Stimulated activated CD8-positive, alpha-beta memory T cell treated with anti-CD3 and anti-CD28 coated beads, Interleukin-2, amount 100 ng/mL, for 48 hours (primary cell): ENCODE measurements around the gene DLX1.
A peak's percentile ranks its signal among the peaks of the same experiment; 100 is the strongest.
"Not testable (repeated sequence)": the region's sequence is repeated elsewhere in the genome, so short reads cannot be mapped to it uniquely, and the experiment has no call there.

ENCODE experiments used
- DNase-seq, 2 donors: peaks; one replicate each; pipeline ENCODE4 v3.0.0-alpha.2; 2020; ENCODE audit warnings: low read depth in 2 of 2

Gene DLX1

GRCh38 chr2:172098650-172099471, 13.6 kb downstream of the DLX1 start:
- no peak for DNase-seq

GRCh38 chr2:172099472-172100079, 14.3 kb downstream of the DLX1 start:
- no peak for DNase-seq

GRCh38 chr2:172100080-172100934, 15.0 kb downstream of the DLX1 start:
- no peak for DNase-seq

- DNase-seq = no peak
Observed at GRCh38 chr2:172100935-172101820, 15.9 kb downstream of the DLX1 start.

GRCh38 chr2:172101821-172102390, 16.6 kb downstream of the DLX1 start:
- DNase-seq = no peak

GRCh38 chr2:172102391-172103359, 17.4 kb downstream of the DLX1 start, which contains the start of gene DLX2:
TSS of gene DLX2 (minus strand) at chr2:172102900. CDS start at chr2:172102538, 362 bp downstream.
- peak; percentile 66 to 82 for DNase-seq

GRCh38 chr2:172103471-172104272, 18.4 kb downstream of the DLX1 start:
- DNase-seq = peak; percentile 69 to 70

- DNase-seq = no peak
Observed at GRCh38 chr2:172105471-172106107, 20.3 kb downstream of the DLX1 start.

GRCh38 chr2:172106108-172106961, 21.0 kb downstream of the DLX1 start:
- no peak for DNase-seq

- DNase-seq = no peak
Observed at GRCh38 chr2:172107690-172108586, 22.6 kb downstream of the DLX1 start.

GRCh38 chr2:172108587-172108930, 23.3 kb downstream of the DLX1 start:
- DNase-seq = no peak

GRCh38 chr2:172109256-172109987, 24.1 kb downstream of the DLX1 start:
- no peak for DNase-seq

- no peak for DNase-seq
Observed at GRCh38 chr2:172109988-172110811, 24.9 kb downstream of the DLX1 start.

GRCh38 chr2:172113617-172114016, 28.3 kb downstream of the DLX1 start:
- no peak for DNase-seq

GRCh38 chr2:172114176-172114575, 28.9 kb downstream of the DLX1 start:
- DNase-seq = not testable (repeated sequence)
